Mammary epithelial cell (primary cell): Measurements from ENCODE around the gene IL6.

Experiments
- EZH2 ChIP-seq: IDR thresholded peaks from 2 replicates; pipeline ENCODE4 v1.6.1; 2012; ENCODE audit warnings: low read length, inconsistent platforms, borderline replicate concordance
- TF ChIP-seq, protein P1 (sequence below), 2 donors: IDR thresholded peaks in 1 of 2; conservative IDR thresholded peaks in 1 of 2; 2 replicates each; pipeline ENCODE4 v1.5.1; 2011 to 2012; ENCODE audit warnings: inconsistent platforms in 2 of 2, low read length in 2 of 2, mild to moderate bottlenecking in 2 of 2, control low read depth in 1 of 2, low read depth in 1 of 2; ENCODE audit not compliant: insufficient read depth in 1 of 2; ENCODE audit errors: extremely low read depth in 1 of 2

DNA sequence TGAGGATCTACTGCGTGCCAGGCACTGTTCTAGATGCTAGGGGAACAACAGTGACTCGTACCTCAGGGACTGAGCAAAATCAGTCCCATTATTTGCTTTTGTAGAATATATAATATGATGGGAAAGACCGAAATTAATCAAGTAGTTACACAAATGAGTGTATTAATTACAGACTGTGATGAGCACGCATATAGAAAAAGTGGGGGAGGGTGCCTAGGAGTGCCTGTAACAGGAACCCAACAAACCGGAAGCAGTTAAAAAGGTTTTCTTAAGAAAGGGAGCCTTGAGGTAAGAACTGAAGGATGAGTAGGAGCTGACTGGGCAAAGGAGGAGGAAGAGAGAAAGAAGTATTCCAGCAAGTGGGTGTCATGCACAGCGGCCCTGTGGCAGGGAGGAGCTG, 28.2 kb upstream of the IL6 start:
- TF ChIP-seq, protein P1, sequence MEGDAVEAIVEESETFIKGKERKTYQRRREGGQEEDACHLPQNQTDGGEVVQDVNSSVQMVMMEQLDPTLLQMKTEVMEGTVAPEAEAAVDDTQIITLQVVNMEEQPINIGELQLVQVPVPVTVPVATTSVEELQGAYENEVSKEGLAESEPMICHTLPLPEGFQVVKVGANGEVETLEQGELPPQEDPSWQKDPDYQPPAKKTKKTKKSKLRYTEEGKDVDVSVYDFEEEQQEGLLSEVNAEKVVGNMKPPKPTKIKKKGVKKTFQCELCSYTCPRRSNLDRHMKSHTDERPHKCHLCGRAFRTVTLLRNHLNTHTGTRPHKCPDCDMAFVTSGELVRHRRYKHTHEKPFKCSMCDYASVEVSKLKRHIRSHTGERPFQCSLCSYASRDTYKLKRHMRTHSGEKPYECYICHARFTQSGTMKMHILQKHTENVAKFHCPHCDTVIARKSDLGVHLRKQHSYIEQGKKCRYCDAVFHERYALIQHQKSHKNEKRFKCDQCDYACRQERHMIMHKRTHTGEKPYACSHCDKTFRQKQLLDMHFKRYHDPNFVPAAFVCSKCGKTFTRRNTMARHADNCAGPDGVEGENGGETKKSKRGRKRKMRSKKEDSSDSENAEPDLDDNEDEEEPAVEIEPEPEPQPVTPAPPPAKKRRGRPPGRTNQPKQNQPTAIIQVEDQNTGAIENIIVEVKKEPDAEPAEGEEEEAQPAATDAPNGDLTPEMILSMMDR (conservative IDR thresholded peaks at IDR 0.05 in 1 of 2, IDR thresholded peaks at IDR 0.05 in 1 of 2; ENCODE audit: extremely low read depth in 1 of 2, insufficient read depth in 1 of 2, low read depth in 1 of 2, low read length in 2 of 2): no peak
- TF ChIP-seq EZH2: no peak
